ENCODE results near the gene LRRC4B. TPM values are rescaled to one million over a fixed set of nuclear protein-coding genes. Genes with fewer than 3 reads are reported as not detected.

LRRC4B gene
- total and polyA plus RNA-seq, 2 of the 8 experiments (the other 6 are each of a cell fraction or from before 2014, with no cell fraction given) = 13.4 to 21.2 TPM

GRCh38 chr19:50481351-50482149, 86.7 kb downstream of the LRRC4B start:
- H4K20me1 ChIP-seq (replicated peaks in 1 of 2; ENCODE audit: control insufficient read depth in 1 of 2, insufficient read depth in 2 of 2, low read length in 2 of 2) = peaks cover 7 to 8% of the 10 kb centered on the region in 2 experiments
- H4K5ac ChIP-seq (ENCODE audit: insufficient read length, low read depth, low read length) = no peak overlapping the region
- H4K91ac ChIP-seq (replicated peaks; ENCODE audit: insufficient read length, low read length) = no peak overlapping the region
- peaks cover 2 to 53% (median 12%) of the 10 kb centered on the region in 4 experiments; a peak in 6 of 8 replicates for H3K36me3 ChIP-seq (ENCODE audit: control insufficient read depth in 2 of 4, insufficient read depth in 4 of 4, low read length in 3 of 4)
- no peak overlapping the region for H3K9ac ChIP-seq (replicated peaks in 1 of 4; ENCODE audit: extremely low read depth in 1 of 4, low read depth in 3 of 4, low read length in 3 of 4)
- H3K4ac ChIP-seq (replicated peaks; ENCODE audit: insufficient read length, low read depth, low read length) = no peak overlapping the region
- no peak overlapping the region for H3K56ac ChIP-seq (replicated peaks; ENCODE audit: insufficient read length, low read depth, low read length)
- no peak overlapping the region for H2BK120ac ChIP-seq (replicated peaks; ENCODE audit: low read depth, low read length)
- no peak overlapping the region for H3K18ac ChIP-seq (ENCODE audit: extremely low read depth, low read length)
- peaks cover 0 to 5% (median 3%) of the 10 kb centered on the region in 4 experiments; a peak in 4 of 7 replicates for H3K27me3 ChIP-seq (replicated peaks in 1 of 4; ENCODE audit: control insufficient read depth in 3 of 4, extremely low read depth in 1 of 4, insufficient read depth in 3 of 4, low read length in 3 of 4)
- H2BK20ac ChIP-seq (ENCODE audit: low read length) = no peak overlapping the region
- ChIA-PET POLR2A (ENCODE audit: partially characterized antibody) (interaction anchor here (1.1 kb wide), 1 partner anchor 19 kb away, joined by 3 read pairs; no protein-coding TSS in a partner anchor), CTCF (ENCODE audit: partially characterized antibody) (no interaction called here)
- peaks cover 20 to 27% of the 10 kb centered on the region in 2 experiments for H3K9me3 ChIP-seq (ENCODE audit: insufficient read depth in 2 of 2, low read depth in 1 of 2, low read length in 1 of 2)
- H3K14ac ChIP-seq (ENCODE audit: insufficient read length) = no peak overlapping the region
- H2AK5ac ChIP-seq (ENCODE audit: low read depth, low read length) = no peak overlapping the region
- H2BK5ac ChIP-seq (ENCODE audit: low read depth, low read length) = no peak overlapping the region
- H3K23me2 ChIP-seq (ENCODE audit: low read depth, low read length) = peaks cover 1% of the 10 kb centered on the region; the same call in 1 of the 2 replicates
- 94% methylated on average over 18 of the region's 27 CpGs; no CpG with 5 or more reads in 1 of the 2 experiments for WGBS, 2 experiments (ENCODE audit: extremely low coverage in 1 of 2, insufficient coverage in 1 of 2, insufficient read length in 1 of 2, insufficient replicate concordance in 2 of 2, low coverage in 1 of 2, low lambda C conversion rate in 2 of 2, missing lambda C conversion rate in 1 of 2)
- no peak for TF ChIP-seq KDM1A (IDR thresholded peaks at IDR 0.05; ENCODE audit: borderline replicate concordance, low read length)
- no peak for TF ChIP-seq TEAD4 (IDR thresholded peaks at IDR 0.05; ENCODE audit: low read depth, low read length)
- no peak for TF ChIP-seq TAF1 (IDR thresholded peaks at IDR 0.05; ENCODE audit: low read depth, low read length)
- no peak for TF ChIP-seq E2F6 (IDR thresholded peaks at IDR 0.05)
- no peak for TF ChIP-seq POLR2AphosphoS5 (IDR thresholded peaks at IDR 0.05; ENCODE audit: low read depth, low read length)
- no peak for TF ChIP-seq HDAC6 (IDR thresholded peaks at IDR 0.05; ENCODE audit: low read depth, low read length)
- TF ChIP-seq ATF2 (IDR thresholded peaks at IDR 0.05; ENCODE audit: low read length) = no peak
- H3K79me1 ChIP-seq (ENCODE audit: low read depth, low read length) = peaks cover 10% of the 10 kb centered on the region
- DNase-seq (ENCODE audit: low read depth in 1 of 2, low spot score in 2 of 2) = no peak
- no peak overlapping the region for H3K4me2 ChIP-seq (ENCODE audit: insufficient read depth in 1 of 2, low read depth in 2 of 2, low read length in 2 of 2)
- H3K4me3 ChIP-seq (ENCODE audit: extremely low read depth in 1 of 4, insufficient read depth in 2 of 4, low read depth in 3 of 4, low read length in 4 of 4) = no peak overlapping the region
- H3K27ac ChIP-seq (ENCODE audit: low read depth, low read length) = no peak overlapping the region
- H2BK15ac ChIP-seq (ENCODE audit: low read length) = no peak overlapping the region
- no peaks in the 10 kb centered on the region for H3K4me1 ChIP-seq (replicated peaks in 1 of 4; ENCODE audit: control insufficient read depth in 3 of 4, insufficient read depth in 4 of 4, low read length in 3 of 4)
- FAIRE-seq = no peak
- H2AFZ ChIP-seq (ENCODE audit: low read length) = no peak overlapping the region
- no peak overlapping the region; the same call in 1 of the 2 replicates for H4K8ac ChIP-seq (ENCODE audit: extremely low read depth, insufficient read depth, low read length)
- H3K79me2 ChIP-seq (ENCODE audit: control insufficient read depth in 1 of 2, insufficient read depth in 2 of 2, low read length in 2 of 2) = peaks cover 4 to 16% of the 10 kb centered on the region in 2 experiments; a peak in 3 of 4 replicates
- no peak overlapping the region for H2BK12ac ChIP-seq (ENCODE audit: low read depth, low read length)
- no peak overlapping the region for H3K23ac ChIP-seq (ENCODE audit: insufficient read length)
